Fibroblast of lung (primary cell): ENCODE measurements around the gene ZNF618. TPM values are rescaled to one million over a fixed set of nuclear protein-coding genes. Genes with fewer than 3 reads are reported as not detected.

ENCODE experiments used
- DNase-seq, 2 donors: peaks; one replicate each; pipeline versions ENCODE4 v3.0.0 to v3.0.0-alpha.2; 2010; ENCODE audit warnings: low read depth in 2 of 2
- H2AFZ ChIP-seq: 2 replicates; pipeline ENCODE4 v1.5.1; 2012; ENCODE audit warnings: low read length, control low read depth, inconsistent platforms
- H3K27ac ChIP-seq: 2 replicates; pipeline ENCODE4 v1.5.1; 2011; ENCODE audit warnings: low read length, control low read depth; ENCODE audit not compliant: insufficient read depth
- H3K27me3 ChIP-seq: 2 replicates; pipeline ENCODE4 v1.5.1; 2011; ENCODE audit warnings: mild to moderate bottlenecking, low read length; ENCODE audit not compliant: control insufficient read depth, insufficient read depth
- H3K36me3 ChIP-seq: 2 replicates; pipeline ENCODE4 v1.5.1; 2011; ENCODE audit warnings: low read length; ENCODE audit not compliant: control insufficient read depth, insufficient read depth
- H3K4me1 ChIP-seq: 2 replicates; pipeline ENCODE4 v1.5.1; 2011; ENCODE audit warnings: low read length; ENCODE audit not compliant: control insufficient read depth, insufficient read depth; ENCODE audit errors: extremely low read depth
- H3K4me2 ChIP-seq: 2 replicates; pipeline ENCODE4 v1.5.1; 2011; ENCODE audit warnings: low read length, control low read depth; ENCODE audit not compliant: insufficient read depth; ENCODE audit errors: extremely low read depth
- H3K4me3 ChIP-seq, 4 experiments: fragments of 200-600 bp in 1 of 4; sonication (generic) in 1 of 4; replicated peaks in 1 of 4; 2 replicates each; pipeline ENCODE4 v1.5.1; 2011 to 2016; ENCODE audit warnings: low read length in 4 of 4, low read depth in 3 of 4, mild to moderate bottlenecking in 3 of 4, control low read depth in 2 of 4, inconsistent platforms in 1 of 4, mixed read lengths in 1 of 4; ENCODE audit not compliant: insufficient read depth in 1 of 4; ENCODE audit errors: control extremely low read depth in 1 of 4
- H3K79me2 ChIP-seq: 2 replicates; pipeline ENCODE4 v1.5.1; 2012; ENCODE audit warnings: mild to moderate bottlenecking, low read length, inconsistent platforms; ENCODE audit not compliant: control insufficient read depth, insufficient read depth
- H3K9ac ChIP-seq: 2 replicates; pipeline ENCODE4 v1.5.1; 2011; ENCODE audit warnings: mild to moderate bottlenecking, low read length, control low read depth; ENCODE audit not compliant: insufficient read depth
- H3K9me3 ChIP-seq: 2 replicates; pipeline ENCODE4 v1.5.1; 2012; ENCODE audit warnings: low read depth, low read length; ENCODE audit not compliant: control insufficient read depth, insufficient read depth
- H4K20me1 ChIP-seq: 2 replicates; pipeline ENCODE4 v1.5.1; 2011; ENCODE audit warnings: low read length; ENCODE audit not compliant: control insufficient read depth, insufficient read depth; ENCODE audit errors: extremely low read depth
- EZH2 ChIP-seq: IDR thresholded peaks from 2 replicates; pipeline ENCODE4 v1.5.1; 2012; ENCODE audit warnings: low read length, control low read depth, mild to moderate bottlenecking; ENCODE audit errors: missing control alignments
- polyA plus RNA-seq, 2 donors: library from polyadenylated mRNA; depleted of rRNA in 1 of 2; stranded (reverse) in 1 of 2; unstranded in 1 of 2; fragments of >200 nt; gene quantifications; 2 replicates each; pipeline ENCODE4 v1.2.1, GENCODE V29; 2011 to 2012; ENCODE audit warnings: missing spikeins in 1 of 2
- total RNA-seq: library from RNA; depleted of rRNA; stranded (reverse); fragments of >200 nt; gene quantifications from 2 replicates; pipeline ENCODE4 v1.2.1, GENCODE V29; 2014
- TF ChIP-seq, protein P1 (sequence below), 2 donors: IDR thresholded peaks in 1 of 2; conservative IDR thresholded peaks in 1 of 2; 1 replicate in 1 of 2; 2 replicates in 1 of 2; pipeline ENCODE4 v1.5.1; 2011 to 2012; ENCODE audit warnings: low read length in 2 of 2, control low read depth in 1 of 2, inconsistent platforms in 1 of 2, low read depth in 1 of 2, mild to moderate bottlenecking in 1 of 2

ZNF618 gene
- total and polyA plus RNA-seq, 2 donors (not counting 1 experiment from before 2014, with no cell fraction given): 6.6 to 8.6 TPM

DNA sequence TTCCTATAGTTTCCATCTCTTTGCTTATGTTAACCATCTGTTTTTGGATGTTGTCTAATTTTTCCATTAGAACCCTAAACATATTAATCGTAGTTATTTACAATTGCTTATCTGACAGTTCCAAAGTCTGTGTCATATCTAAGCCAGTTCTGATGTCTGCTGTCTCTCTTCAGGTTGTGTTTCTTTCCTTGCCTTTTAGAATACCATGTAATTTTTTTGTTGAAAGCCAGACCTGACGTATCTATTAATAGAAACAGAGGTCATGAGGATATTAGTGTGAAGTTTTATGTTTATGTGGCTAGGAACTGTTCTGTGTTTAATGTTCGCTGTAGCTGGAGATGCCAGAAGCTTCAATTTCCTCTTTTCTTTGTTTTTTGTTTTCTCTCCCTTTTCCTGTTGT, 52.2 kb downstream of the ZNF618 start:
- TF ChIP-seq, protein P1, sequence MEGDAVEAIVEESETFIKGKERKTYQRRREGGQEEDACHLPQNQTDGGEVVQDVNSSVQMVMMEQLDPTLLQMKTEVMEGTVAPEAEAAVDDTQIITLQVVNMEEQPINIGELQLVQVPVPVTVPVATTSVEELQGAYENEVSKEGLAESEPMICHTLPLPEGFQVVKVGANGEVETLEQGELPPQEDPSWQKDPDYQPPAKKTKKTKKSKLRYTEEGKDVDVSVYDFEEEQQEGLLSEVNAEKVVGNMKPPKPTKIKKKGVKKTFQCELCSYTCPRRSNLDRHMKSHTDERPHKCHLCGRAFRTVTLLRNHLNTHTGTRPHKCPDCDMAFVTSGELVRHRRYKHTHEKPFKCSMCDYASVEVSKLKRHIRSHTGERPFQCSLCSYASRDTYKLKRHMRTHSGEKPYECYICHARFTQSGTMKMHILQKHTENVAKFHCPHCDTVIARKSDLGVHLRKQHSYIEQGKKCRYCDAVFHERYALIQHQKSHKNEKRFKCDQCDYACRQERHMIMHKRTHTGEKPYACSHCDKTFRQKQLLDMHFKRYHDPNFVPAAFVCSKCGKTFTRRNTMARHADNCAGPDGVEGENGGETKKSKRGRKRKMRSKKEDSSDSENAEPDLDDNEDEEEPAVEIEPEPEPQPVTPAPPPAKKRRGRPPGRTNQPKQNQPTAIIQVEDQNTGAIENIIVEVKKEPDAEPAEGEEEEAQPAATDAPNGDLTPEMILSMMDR (conservative IDR thresholded peaks at IDR 0.05 in 1 of 2, IDR thresholded peaks at IDR 0.05 in 1 of 2; ENCODE audit: low read depth in 1 of 2, low read length in 2 of 2): no peak
- TF ChIP-seq EZH2: no peak
- Histone ChIP-seq H3K9ac (no peak overlapping the region), H3K27ac (no peak overlapping the region), H3K36me3 (no peaks in the 10 kb centered on the region), H3K9me3 (no peaks in the 10 kb centered on the region), H3K79me2 (peaks cover 31% of the 10 kb centered on the region), H3K4me3 (no peak overlapping the region), H3K4me1 (peaks cover 7% of the 10 kb centered on the region), H3K27me3 (no peaks in the 10 kb centered on the region), H2AFZ (no peak overlapping the region), H3K4me2 (no peak overlapping the region), H4K20me1 (no peaks in the 10 kb centered on the region)
- no peak for DNase-seq

DNA sequence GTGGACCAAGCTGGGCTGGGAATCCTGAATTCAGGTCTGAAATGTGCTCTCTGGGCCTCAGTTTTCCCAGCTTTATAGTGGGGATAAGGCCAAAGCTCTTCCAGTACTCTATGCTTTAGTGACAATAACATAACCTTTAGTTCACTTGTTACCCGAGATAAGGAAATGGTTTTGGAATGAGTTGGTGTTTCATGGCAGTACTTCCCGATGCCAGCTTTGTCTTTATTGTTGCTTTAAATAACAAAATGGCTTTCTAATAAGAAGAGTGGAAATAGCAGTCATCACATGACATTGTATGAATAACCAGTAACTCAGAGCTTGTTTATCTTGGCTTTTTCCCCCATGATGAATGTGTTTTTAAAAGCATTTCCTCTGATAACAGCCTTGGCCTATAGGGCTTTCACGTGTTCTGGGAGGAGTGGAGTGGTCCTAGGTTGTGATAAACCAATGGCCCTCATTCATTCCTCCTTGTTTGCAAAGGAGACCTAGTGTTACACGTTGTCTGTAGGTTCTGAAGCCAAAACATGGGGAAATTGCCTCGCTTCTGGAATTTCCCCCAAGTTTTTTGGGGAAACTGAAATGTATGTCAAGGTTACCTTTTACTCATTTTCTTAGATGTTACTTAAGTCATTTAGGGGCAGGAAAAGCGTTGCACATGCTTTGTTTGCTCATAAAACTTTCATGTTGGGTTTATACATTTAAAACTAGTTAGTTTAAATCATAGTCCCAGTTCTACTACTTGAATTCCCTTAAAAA, 53.7 kb downstream of the ZNF618 start:
- peaks cover 36% of the 10 kb centered on the region for H3K79me2 ChIP-seq
- DNase-seq: peak; percentile 67 to 87
- H3K27me3 ChIP-seq: no peaks in the 10 kb centered on the region
- peak overlapping the region; percentile 19 for H3K4me2 ChIP-seq
- no peaks in the 10 kb centered on the region for H4K20me1 ChIP-seq
- H3K36me3 ChIP-seq: no peaks in the 10 kb centered on the region
- no peaks in the 10 kb centered on the region for H3K9me3 ChIP-seq
- H3K27ac ChIP-seq: no peak overlapping the region
- H3K4me1 ChIP-seq: peaks cover 7% of the 10 kb centered on the region
- no peak overlapping the region for H3K9ac ChIP-seq
- no peak overlapping the region for H2AFZ ChIP-seq
- no peak overlapping the region for H3K4me3 ChIP-seq
- TF ChIP-seq EZH2: no peak
- TF ChIP-seq, protein P1 (conservative IDR thresholded peaks at IDR 0.05 in 1 of 2, IDR thresholded peaks at IDR 0.05 in 1 of 2; ENCODE audit: low read depth in 1 of 2, low read length in 2 of 2): no peak

DNA sequence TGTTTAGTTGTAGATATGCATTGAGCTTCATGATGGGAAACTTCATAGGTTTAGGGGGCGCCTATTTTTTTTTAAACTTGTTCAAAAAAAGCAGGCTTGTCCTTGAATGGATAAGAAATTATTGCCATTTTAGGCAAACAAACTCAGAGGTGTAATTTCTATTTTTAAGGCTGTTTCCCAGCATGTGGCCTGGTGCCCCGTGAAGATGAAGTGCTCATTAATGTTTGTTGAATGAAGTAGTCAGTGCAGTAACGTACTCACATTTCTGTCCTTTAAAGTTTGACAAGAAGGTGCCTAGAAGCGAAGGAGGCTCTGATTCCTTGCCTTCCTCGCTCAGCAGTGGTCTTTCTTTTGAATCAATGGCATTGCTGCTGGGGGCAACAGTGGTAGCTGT, 54.3 kb downstream of the ZNF618 start:
- Histone ChIP-seq H3K9me3 (no peaks in the 10 kb centered on the region), H3K9ac (no peak overlapping the region), H3K79me2 (peaks cover 36% of the 10 kb centered on the region), H4K20me1 (no peaks in the 10 kb centered on the region), H3K4me3 (no peak overlapping the region), H2AFZ (no peak overlapping the region), H3K4me2 (no peak overlapping the region), H3K27ac (no peak overlapping the region), H3K4me1 (peaks cover 7% of the 10 kb centered on the region), H3K36me3 (no peaks in the 10 kb centered on the region), H3K27me3 (no peaks in the 10 kb centered on the region)
- no peak for DNase-seq
- TF ChIP-seq, protein P1 (conservative IDR thresholded peaks at IDR 0.05 in 1 of 2, IDR thresholded peaks at IDR 0.05 in 1 of 2; ENCODE audit: low read depth in 1 of 2, low read length in 2 of 2): no peak
- TF ChIP-seq EZH2: no peak
